Prostate gland (tissue), 2 donors: ENCODE data around the gene BAMBI.

ENCODE experiments used
- POLR2A ChIP-seq: fragments of 450-650 bp; IDR thresholded peaks from one replicate; pipeline ENCODE4 v1.6.1; 2016; ENCODE audit warnings: antibody characterized with exemption, mild to moderate bottlenecking
- POLR2AphosphoS5 ChIP-seq: sonication (generic); formaldehyde crosslinking; IDR thresholded peaks from one replicate; pipeline ENCODE4 v1.6.1; 2017; ENCODE audit warnings: antibody characterized with exemption
- TF ChIP-seq, protein P1 (sequence below), 4 experiments: fragments of 200-600 bp in 2 of 4; fragments of 450-650 bp in 2 of 4; sonication (generic) in 2 of 4; IDR thresholded peaks; 1 replicate in 3 of 4; 2 replicates in 1 of 4; pipeline ENCODE4 v1.5.1; 2016 to 2019; ENCODE audit warnings: antibody characterized with exemption in 4 of 4, mild to moderate bottlenecking in 2 of 4, moderate library complexity in 2 of 4

DNA sequence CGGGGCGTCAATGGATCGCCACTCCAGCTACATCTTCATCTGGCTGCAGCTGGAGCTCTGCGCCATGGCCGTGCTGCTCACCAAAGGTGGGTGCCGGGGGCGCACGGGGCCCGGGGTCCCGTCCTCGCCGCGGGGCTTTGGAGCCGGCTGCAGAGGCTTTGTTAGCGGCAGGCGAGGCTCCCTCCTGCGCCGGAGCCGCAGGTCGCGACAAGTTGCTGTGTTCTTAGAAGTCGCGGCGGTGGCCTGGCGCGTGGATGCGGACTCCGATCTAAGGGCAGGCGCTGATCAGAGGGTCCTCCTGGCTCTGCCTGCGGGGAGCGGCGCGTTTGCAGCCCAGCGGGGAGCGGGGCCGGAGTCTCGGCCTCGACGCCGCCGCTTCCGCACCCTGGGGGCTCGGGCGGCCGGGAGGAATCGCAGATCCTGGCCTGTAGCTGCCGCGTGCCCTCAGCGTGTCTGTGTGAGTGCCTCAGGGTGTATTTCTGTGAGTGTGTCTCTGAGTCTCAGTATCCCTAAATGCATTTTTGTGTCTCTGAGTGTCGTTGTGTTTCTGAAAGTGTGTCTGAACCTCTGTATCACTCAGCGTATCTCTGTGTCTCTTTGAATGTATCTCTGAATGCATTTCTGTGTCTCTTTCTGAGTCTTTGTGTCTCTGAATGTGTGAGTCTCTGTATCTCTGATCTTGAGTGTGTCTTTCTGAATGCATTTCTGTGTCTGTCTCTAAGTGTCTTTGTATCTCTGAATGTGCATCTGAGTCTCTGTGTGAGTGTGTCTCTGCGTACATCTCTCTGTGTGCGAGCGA lies 766 bp downstream of the BAMBI start:
- TF ChIP-seq, protein P1, sequence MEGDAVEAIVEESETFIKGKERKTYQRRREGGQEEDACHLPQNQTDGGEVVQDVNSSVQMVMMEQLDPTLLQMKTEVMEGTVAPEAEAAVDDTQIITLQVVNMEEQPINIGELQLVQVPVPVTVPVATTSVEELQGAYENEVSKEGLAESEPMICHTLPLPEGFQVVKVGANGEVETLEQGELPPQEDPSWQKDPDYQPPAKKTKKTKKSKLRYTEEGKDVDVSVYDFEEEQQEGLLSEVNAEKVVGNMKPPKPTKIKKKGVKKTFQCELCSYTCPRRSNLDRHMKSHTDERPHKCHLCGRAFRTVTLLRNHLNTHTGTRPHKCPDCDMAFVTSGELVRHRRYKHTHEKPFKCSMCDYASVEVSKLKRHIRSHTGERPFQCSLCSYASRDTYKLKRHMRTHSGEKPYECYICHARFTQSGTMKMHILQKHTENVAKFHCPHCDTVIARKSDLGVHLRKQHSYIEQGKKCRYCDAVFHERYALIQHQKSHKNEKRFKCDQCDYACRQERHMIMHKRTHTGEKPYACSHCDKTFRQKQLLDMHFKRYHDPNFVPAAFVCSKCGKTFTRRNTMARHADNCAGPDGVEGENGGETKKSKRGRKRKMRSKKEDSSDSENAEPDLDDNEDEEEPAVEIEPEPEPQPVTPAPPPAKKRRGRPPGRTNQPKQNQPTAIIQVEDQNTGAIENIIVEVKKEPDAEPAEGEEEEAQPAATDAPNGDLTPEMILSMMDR (IDR thresholded peaks at IDR 0.05) = no peak
- no peak for TF ChIP-seq POLR2A
- TF ChIP-seq POLR2AphosphoS5 = no peak
